ENCODE results near the gene NUCB2. TPM values are rescaled to one million over a fixed set of nuclear protein-coding genes. Genes with fewer than 3 reads are reported as not detected.
"Not testable (repeated sequence)": the region's sequence is repeated elsewhere in the genome, so short reads cannot be mapped to it uniquely, and the experiment has no call there.

Gene NUCB2
- total and polyA plus RNA-seq, 12 donors = 41.8 to 339 (median 85.5) TPM

GRCh38 chr11:17263769-17264168 lies 12.8 kb upstream of the NUCB2 start:
- intact Hi-C loops (cut with DNase I) = no loop called here
- no peaks in the 10 kb centered on the region for H3K27me3 ChIP-seq
- no peaks in the 10 kb centered on the region for H3K9me3 ChIP-seq (replicated peaks in 1 of 3)
- H3K4me1 ChIP-seq (replicated peaks in 1 of 2) = no peaks in the 10 kb centered on the region
- 77 to 89% (median 80%) methylated on average over 1 of the region's 1 CpG for WGBS, 4 donors
- no peak for DNase-seq
- TF ChIP-seq, protein P1, sequence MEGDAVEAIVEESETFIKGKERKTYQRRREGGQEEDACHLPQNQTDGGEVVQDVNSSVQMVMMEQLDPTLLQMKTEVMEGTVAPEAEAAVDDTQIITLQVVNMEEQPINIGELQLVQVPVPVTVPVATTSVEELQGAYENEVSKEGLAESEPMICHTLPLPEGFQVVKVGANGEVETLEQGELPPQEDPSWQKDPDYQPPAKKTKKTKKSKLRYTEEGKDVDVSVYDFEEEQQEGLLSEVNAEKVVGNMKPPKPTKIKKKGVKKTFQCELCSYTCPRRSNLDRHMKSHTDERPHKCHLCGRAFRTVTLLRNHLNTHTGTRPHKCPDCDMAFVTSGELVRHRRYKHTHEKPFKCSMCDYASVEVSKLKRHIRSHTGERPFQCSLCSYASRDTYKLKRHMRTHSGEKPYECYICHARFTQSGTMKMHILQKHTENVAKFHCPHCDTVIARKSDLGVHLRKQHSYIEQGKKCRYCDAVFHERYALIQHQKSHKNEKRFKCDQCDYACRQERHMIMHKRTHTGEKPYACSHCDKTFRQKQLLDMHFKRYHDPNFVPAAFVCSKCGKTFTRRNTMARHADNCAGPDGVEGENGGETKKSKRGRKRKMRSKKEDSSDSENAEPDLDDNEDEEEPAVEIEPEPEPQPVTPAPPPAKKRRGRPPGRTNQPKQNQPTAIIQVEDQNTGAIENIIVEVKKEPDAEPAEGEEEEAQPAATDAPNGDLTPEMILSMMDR (IDR thresholded peaks at IDR 0.05) = no peak
- TF ChIP-seq POLR2A (IDR thresholded peaks at IDR 0.05) = no peak
- H3K4me3 ChIP-seq = no peak overlapping the region
- no peaks in the 10 kb centered on the region for H3K36me3 ChIP-seq (replicated peaks in 1 of 2)
- no peak overlapping the region for H3K27ac ChIP-seq

- intact Hi-C loops (cut with DNase I) = no loop called here
- Histone ChIP-seq H3K9me3 (replicated peaks in 1 of 3) (no peaks in the 10 kb centered on the region), H3K4me1 (replicated peaks in 1 of 2) (no peaks in the 10 kb centered on the region), H3K27ac (no peak overlapping the region), H3K27me3 (no peaks in the 10 kb centered on the region), H3K4me3 (no peak overlapping the region), H3K36me3 (replicated peaks in 1 of 2) (no peaks in the 10 kb centered on the region)
- TF ChIP-seq POLR2A (IDR thresholded peaks at IDR 0.05) = no peak
- TF ChIP-seq, protein P1 (IDR thresholded peaks at IDR 0.05) = no peak
- 83 to 90% (median 86%) methylated on average over 5 of the region's 5 CpGs for WGBS, 4 donors
- no peak for DNase-seq
These were observed 9.8 kb upstream of the NUCB2 start for GRCh38 chr11:17266781-17267180.

DNA sequence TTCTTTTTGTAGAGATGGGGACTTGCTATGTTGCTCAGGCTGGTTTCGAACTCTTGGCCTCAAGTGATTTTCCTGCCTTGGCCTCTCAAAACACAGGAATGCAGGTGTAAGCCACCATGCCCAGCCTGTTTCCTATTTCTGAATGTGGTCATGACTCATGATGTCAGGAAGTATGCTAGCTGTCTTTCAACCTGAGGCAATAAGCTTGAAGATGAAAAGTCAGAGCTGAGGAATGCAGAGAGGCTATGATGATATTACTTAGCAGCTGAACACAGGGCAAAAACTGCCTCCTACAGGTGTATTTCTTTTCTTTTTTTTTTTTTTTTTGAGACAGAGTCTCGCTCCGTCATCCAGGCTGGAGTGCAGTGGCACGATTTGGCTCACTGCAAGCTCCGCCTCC lies 9.0 kb upstream of the NUCB2 start:
- no peak overlapping the region for H3K27ac ChIP-seq
- intact Hi-C loops (cut with DNase I) = no loop called here
- H3K4me3 ChIP-seq = no peak overlapping the region
- no peaks in the 10 kb centered on the region for H3K27me3 ChIP-seq
- H3K9me3 ChIP-seq (replicated peaks in 1 of 3) = no peaks in the 10 kb centered on the region
- no peak for DNase-seq
- TF ChIP-seq, protein P1 (IDR thresholded peaks at IDR 0.05) = no peak
- TF ChIP-seq POLR2A (IDR thresholded peaks at IDR 0.05) = no peak
- 87 to 98% (median 95%) methylated on average over 5 of the region's 5 CpGs for WGBS, 4 donors
- no peaks in the 10 kb centered on the region for H3K36me3 ChIP-seq (replicated peaks in 1 of 2)
- no peaks in the 10 kb centered on the region for H3K4me1 ChIP-seq (replicated peaks in 1 of 2)

DNA sequence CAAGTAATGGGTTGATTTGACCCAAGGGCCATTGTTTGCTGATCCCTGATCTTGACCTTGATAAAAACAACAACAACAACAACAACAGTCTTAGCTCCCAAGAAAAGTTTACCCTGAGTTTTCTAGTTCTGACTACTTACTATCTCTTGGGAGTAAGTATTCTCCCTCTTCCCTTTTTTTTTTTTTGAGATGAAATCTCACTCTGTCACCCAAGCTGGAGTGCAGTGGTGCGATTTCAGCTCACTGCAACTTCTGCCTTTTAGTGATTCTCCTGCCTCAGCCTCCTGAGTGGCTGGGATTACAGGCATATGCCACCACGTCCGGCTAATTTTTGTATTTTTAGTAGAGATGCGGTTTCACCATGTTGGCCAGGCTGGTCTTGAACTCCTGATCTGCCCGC lies 8.0 kb upstream of the NUCB2 start:
- H3K4me1 ChIP-seq (replicated peaks in 1 of 2); H3K9me3 ChIP-seq (replicated peaks in 1 of 3); H3K27ac ChIP-seq; H3K36me3 ChIP-seq (replicated peaks in 1 of 2); H3K27me3 ChIP-seq; H3K4me3 ChIP-seq; intact Hi-C loops (cut with DNase I); DNase-seq: not testable (repeated sequence)
- WGBS, 4 donors = 81 to 93% (median 85%) methylated on average over 5 of the region's 5 CpGs

DNA sequence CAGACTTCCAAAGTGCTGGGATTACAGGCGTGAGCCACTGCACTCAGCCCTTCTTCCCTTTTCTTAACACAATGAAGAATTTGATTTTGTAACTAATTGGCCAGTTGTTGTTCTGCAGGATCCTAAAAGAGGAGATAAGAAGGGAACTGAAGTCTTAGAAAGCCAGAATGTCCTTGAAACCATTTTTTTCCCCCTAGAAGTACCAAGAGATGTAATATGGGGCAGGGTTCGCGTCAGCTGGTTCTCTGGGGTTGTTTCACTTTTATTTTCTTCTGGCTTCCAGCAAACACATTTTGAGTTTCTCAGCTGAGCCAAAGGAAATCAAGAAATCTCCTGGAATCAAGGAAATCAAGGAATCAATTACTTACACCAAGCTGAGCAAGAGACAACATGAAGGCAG lies 7.6 kb upstream of the NUCB2 start:
- 56 to 63% (median 58%) methylated on average over 3 of the region's 3 CpGs for WGBS, 4 donors
- TF ChIP-seq POLR2A (IDR thresholded peaks at IDR 0.05) = no peak
- TF ChIP-seq, protein P1 (IDR thresholded peaks at IDR 0.05) = no peak
- no peak overlapping the region for H3K4me3 ChIP-seq
- no peak for DNase-seq
- H3K9me3 ChIP-seq (replicated peaks in 1 of 3) = no peaks in the 10 kb centered on the region
- H3K36me3 ChIP-seq (replicated peaks in 1 of 2) = no peaks in the 10 kb centered on the region
- intact Hi-C loops (cut with DNase I) = no loop called here
- H3K4me1 ChIP-seq (replicated peaks in 1 of 2) = no peaks in the 10 kb centered on the region
- H3K27ac ChIP-seq = no peak overlapping the region
- no peaks in the 10 kb centered on the region for H3K27me3 ChIP-seq
